ENCODE measurements around the gene SMAD3.

- TF ChIP-seq EZH2 (IDR thresholded peaks at IDR 0.05; ENCODE audit: insufficient read depth, poor library complexity, severe bottlenecking) (no peak), EZH2phosphoT487 (IDR thresholded peaks at IDR 0.05; ENCODE audit: insufficient read depth, low read depth) (no peak)
These were observed 162.4 kb downstream of the SMAD3 start for GRCh38 chr15:67227846-67228245.
